ENCODE measurements around the gene TEX264.

Gene TEX264

GRCh38 chr3:51715231-51715976 is 44.4 kb downstream of the TEX264 start:
- Histone ChIP-seq H3K9ac (ENCODE audit: low read depth, low read length, poor library complexity, severe bottlenecking) (no peak overlapping the region), H3K9me2 (replicated peaks; ENCODE audit: low read depth, low read length) (no peaks in the 10 kb centered on the region), H3K4me3 (ENCODE audit: low read length, poor library complexity, severe bottlenecking) (no peak overlapping the region), H3K36me3 (ENCODE audit: insufficient read depth, low read length) (no peaks in the 10 kb centered on the region), H4K20me1 (ENCODE audit: insufficient read depth, low read length, poor library complexity, severe bottlenecking) (no peaks in the 10 kb centered on the region), H2AFZ (ENCODE audit: low read length) (no peak overlapping the region), H3F3A (ENCODE audit: low read depth) (no peaks in the 10 kb centered on the region), H3K4me1 (ENCODE audit: insufficient read depth, low read length, poor library complexity, severe bottlenecking) (peaks cover 11% of the 10 kb centered on the region), H3K27me3 (ENCODE audit: insufficient read depth, low read length, poor library complexity, severe bottlenecking) (no peaks in the 10 kb centered on the region), H3K79me2 (ENCODE audit: insufficient read depth, low read length) (no peaks in the 10 kb centered on the region), H3K9me3 (ENCODE audit: insufficient read depth, low read depth, low read length) (no peaks in the 10 kb centered on the region), H3K4me2 (ENCODE audit: low read depth, low read length, poor library complexity, severe bottlenecking) (no peak overlapping the region)
- no peak for TF ChIP-seq EZH2phosphoT487 (IDR thresholded peaks at IDR 0.05; ENCODE audit: borderline replicate concordance)
- TF ChIP-seq CTCF (conservative IDR thresholded peaks at IDR 0.05; ENCODE audit: low read length) = no peak

GRCh38 chr3:51715977-51716294 is 44.9 kb downstream of the TEX264 start:
- H3K9ac ChIP-seq (ENCODE audit: low read depth, low read length, poor library complexity, severe bottlenecking) = no peak overlapping the region
- no peaks in the 10 kb centered on the region for H3F3A ChIP-seq (ENCODE audit: low read depth)
- no peaks in the 10 kb centered on the region for H4K20me1 ChIP-seq (ENCODE audit: insufficient read depth, low read length, poor library complexity, severe bottlenecking)
- TF ChIP-seq EZH2phosphoT487 (IDR thresholded peaks at IDR 0.05; ENCODE audit: borderline replicate concordance) = no peak
- TF ChIP-seq CTCF (conservative IDR thresholded peaks at IDR 0.05; ENCODE audit: low read length) = no peak
- H2AFZ ChIP-seq (ENCODE audit: low read length) = no peak overlapping the region
- no peak overlapping the region for H3K4me3 ChIP-seq (ENCODE audit: low read length, poor library complexity, severe bottlenecking)
- H3K4me1 ChIP-seq (ENCODE audit: insufficient read depth, low read length, poor library complexity, severe bottlenecking) = peaks cover 11% of the 10 kb centered on the region
- H3K9me3 ChIP-seq (ENCODE audit: insufficient read depth, low read depth, low read length) = no peaks in the 10 kb centered on the region
- no peaks in the 10 kb centered on the region for H3K9me2 ChIP-seq (replicated peaks; ENCODE audit: low read depth, low read length)
- H3K4me2 ChIP-seq (ENCODE audit: low read depth, low read length, poor library complexity, severe bottlenecking) = no peak overlapping the region
- H3K79me2 ChIP-seq (ENCODE audit: insufficient read depth, low read length) = no peaks in the 10 kb centered on the region
- no peaks in the 10 kb centered on the region for H3K36me3 ChIP-seq (ENCODE audit: insufficient read depth, low read length)
- H3K27me3 ChIP-seq (ENCODE audit: insufficient read depth, low read length, poor library complexity, severe bottlenecking) = no peaks in the 10 kb centered on the region

- Histone ChIP-seq H2AFZ (ENCODE audit: low read length) (no peak overlapping the region), H3K9me2 (replicated peaks; ENCODE audit: low read depth, low read length) (no peaks in the 10 kb centered on the region), H3K27me3 (ENCODE audit: insufficient read depth, low read length, poor library complexity, severe bottlenecking) (no peaks in the 10 kb centered on the region), H3K79me2 (ENCODE audit: insufficient read depth, low read length) (no peaks in the 10 kb centered on the region), H3K9me3 (ENCODE audit: insufficient read depth, low read depth, low read length) (no peaks in the 10 kb centered on the region), H3K4me1 (ENCODE audit: insufficient read depth, low read length, poor library complexity, severe bottlenecking) (peaks cover 17% of the 10 kb centered on the region), H3K4me3 (ENCODE audit: low read length, poor library complexity, severe bottlenecking) (no peak overlapping the region), H3K4me2 (ENCODE audit: low read depth, low read length, poor library complexity, severe bottlenecking) (no peak overlapping the region), H3K9ac (ENCODE audit: low read depth, low read length, poor library complexity, severe bottlenecking) (no peak overlapping the region), H3K36me3 (ENCODE audit: insufficient read depth, low read length) (no peaks in the 10 kb centered on the region), H4K20me1 (ENCODE audit: insufficient read depth, low read length, poor library complexity, severe bottlenecking) (no peaks in the 10 kb centered on the region), H3F3A (ENCODE audit: low read depth) (no peaks in the 10 kb centered on the region)
- TF ChIP-seq CTCF (conservative IDR thresholded peaks at IDR 0.05; ENCODE audit: low read length) = no peak
- no peak for TF ChIP-seq EZH2phosphoT487 (IDR thresholded peaks at IDR 0.05; ENCODE audit: borderline replicate concordance)
These were observed 45.8 kb downstream of the TEX264 start for GRCh38 chr3:51716805-51717204.

Measured in Loucy (cell line).